ENCODE measurements around the gene HYAL4.

- no peak for TF ChIP-seq RCOR1 (IDR thresholded peaks at IDR 0.05; ENCODE audit: low read length)
- TF ChIP-seq TAF1 (IDR thresholded peaks at IDR 0.05; ENCODE audit: borderline replicate concordance, low read depth, low read length), result no peak
- no peak for TF ChIP-seq POLR2AphosphoS5 (IDR thresholded peaks at IDR 0.05; ENCODE audit: low read depth, low read length)
- no peak for TF ChIP-seq MAX (IDR thresholded peaks at IDR 0.05; ENCODE audit: low read depth)
- TF ChIP-seq CTCF (IDR thresholded peaks at IDR 0.05), result peak; percentile 92
- TF ChIP-seq REST (IDR thresholded peaks at IDR 0.05; ENCODE audit: low read depth, low read length), result no peak
- TF ChIP-seq EZH2phosphoT487 (IDR thresholded peaks at IDR 0.05; ENCODE audit: borderline replicate concordance, low read depth), result no peak
- TF ChIP-seq SIN3A (IDR thresholded peaks at IDR 0.05; ENCODE audit: borderline replicate concordance, low read depth, low read length), result no peak
- TF ChIP-seq YY1 (IDR thresholded peaks at IDR 0.05; ENCODE audit: low read depth), result no peak
- TF ChIP-seq RAD21 (IDR thresholded peaks at IDR 0.05; ENCODE audit: low read length), result peak; percentile 82
Observed at GRCh38 chr7:123865517-123866117, 20.6 kb downstream of the HYAL4 start.

Measured in SK-N-SH (cell line).